IPS DF 4.7 (cell line): ENCODE measurements around the gene KCTD13.
A peak's percentile ranks its signal among the peaks of the same experiment; 100 is the strongest.
"Not testable (repeated sequence)": the region's sequence is repeated elsewhere in the genome, so short reads cannot be mapped to it uniquely, and the experiment has no call there.

Experiments
- DNase-seq: peaks from one replicate; pipeline ENCODE4 v3.0.0-alpha.2; 2013; ENCODE audit warnings: low spot score; ENCODE audit errors: extremely low read depth

The KCTD13 gene

DNA sequence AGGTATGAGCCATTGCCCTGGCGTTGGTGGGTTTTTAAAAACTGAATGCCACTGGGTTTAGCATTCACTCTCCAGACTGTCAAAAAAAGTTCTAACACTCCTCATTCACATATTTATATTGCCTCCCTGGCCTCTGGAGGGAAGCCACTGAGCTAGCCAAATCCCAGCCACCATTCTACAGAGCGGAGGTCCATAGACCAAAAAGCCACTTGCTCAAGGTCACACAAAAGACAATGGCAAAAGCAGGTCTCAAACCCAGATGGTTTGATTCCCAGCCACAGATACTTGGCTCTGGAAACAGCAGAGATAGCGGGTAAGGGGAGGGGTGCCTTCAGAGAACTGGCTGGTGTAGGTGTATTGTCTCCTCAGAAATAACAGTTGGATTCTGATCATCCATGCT lies 45.0 kb downstream of the KCTD13 start:
- DNase-seq: no peak

DNA sequence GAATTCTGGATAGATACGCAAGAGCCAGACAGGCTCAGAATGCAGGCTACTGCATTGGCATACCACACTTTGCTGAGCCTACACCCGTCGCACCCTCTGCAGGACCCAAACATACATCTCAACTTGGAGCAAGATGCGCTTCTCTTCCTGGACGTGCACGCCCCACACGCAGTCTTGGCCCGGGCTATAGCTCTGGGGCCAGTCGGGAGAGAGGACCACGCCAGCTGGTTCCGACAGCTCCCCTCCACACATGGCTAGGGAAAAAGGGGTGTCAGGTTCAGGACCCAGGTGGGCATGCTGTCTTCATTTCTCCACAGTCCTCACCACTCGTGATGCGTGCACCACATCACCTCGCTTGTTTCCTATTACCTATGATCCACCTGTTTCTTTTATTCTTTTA lies 47.9 kb downstream of the KCTD13 start:
- DNase-seq: no peak

DNA sequence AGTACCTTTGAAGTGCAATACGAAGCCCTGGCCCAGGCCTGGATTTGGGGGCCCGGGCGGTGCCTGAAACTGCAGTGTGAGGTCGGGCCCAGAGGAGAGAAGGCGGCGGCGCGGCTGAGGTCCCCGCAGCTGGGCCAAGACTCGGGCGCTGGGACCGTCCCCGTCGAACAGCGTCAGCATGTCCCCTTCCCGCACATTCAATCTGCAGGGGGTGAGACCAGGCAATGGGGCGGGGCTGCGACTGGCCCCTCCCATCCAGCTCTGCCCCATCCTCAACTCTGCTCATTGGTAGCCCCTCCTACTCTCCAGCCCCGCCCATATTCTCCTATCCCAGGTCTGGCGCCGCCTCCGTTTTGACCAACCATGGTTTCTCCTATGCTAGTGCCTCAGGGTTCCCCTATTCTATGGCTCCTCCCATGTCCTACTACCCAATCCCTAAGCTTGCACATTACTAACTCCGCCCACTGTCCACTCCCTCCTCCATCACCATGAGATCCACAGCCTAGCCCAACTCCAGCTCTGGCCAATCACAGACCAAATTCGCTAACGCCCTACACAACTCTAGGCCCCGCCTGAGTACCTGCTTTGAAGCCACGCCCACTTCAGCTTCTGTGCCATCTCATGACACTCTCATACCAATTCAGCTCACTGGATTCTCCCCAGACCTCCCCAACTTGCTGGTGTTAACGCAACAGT lies 48.6 kb downstream of the KCTD13 start:
- DNase-seq: peak; percentile 100

DNA sequence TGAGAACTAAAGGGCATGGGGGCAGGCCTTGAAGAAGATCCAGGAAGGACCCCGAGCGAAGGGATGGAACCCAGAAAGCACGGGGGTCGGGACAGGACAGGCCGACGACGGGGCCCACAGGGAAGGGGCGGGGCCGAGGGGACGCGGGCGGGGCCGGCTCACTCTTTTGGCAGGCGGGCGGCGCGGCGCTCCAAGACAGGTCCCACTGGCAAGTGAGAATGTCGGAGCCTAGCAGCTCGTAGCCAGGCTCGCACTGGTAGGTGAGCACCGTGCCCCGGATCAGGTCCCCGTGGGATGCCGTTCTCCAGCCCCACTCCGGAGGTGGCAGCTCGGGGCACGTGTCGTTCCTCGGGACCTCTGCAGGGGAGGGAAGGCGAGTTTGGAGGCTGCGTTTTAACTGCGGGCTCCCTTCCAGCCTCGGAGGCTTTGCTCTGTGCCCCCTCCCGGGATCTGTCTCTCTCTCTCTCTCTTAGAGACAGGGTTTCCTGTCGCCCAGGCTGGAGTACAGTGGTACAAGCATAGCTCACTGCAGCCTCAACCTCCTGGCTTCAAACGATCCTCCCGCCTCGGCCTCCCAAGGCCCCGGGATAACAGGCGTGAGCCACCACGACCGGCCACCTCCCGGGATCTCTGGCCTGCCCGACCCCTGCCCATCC lies 49.3 kb downstream of the KCTD13 start:
- DNase-seq: no peak

DNA sequence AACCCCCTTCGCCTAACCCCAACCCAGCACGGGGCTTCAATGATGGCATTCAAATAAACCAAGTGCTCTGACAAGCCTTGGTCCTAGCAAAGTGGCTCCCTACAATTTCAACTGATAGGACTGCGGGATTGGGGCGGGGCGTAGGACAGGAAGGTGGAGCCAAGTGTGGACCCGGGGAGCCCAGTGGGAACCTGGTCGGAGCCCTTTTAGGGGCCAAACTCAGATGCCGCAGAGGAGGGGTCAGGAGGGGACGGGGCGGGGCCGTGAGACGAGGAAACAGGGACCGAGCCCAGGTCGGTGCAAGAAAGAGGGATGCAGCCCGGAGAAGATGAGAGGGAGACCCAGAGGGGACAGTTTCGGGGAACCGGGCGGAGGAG lies 49.8 kb downstream of the KCTD13 start:
- no peak for DNase-seq

- no peak for DNase-seq
Measured at GRCh38 chr16:29875206-29875605, 50.8 kb downstream of the KCTD13 start.

- DNase-seq: no peak
Measured at GRCh38 chr16:29873319-29873718, 52.7 kb downstream of the KCTD13 start.

- DNase-seq: no peak
Measured at GRCh38 chr16:29871822-29872546, 54.0 kb downstream of the KCTD13 start.

GRCh38 chr16:29869067-29869466 lies 57.0 kb downstream of the KCTD13 start:
- not testable (repeated sequence) for DNase-seq

DNA sequence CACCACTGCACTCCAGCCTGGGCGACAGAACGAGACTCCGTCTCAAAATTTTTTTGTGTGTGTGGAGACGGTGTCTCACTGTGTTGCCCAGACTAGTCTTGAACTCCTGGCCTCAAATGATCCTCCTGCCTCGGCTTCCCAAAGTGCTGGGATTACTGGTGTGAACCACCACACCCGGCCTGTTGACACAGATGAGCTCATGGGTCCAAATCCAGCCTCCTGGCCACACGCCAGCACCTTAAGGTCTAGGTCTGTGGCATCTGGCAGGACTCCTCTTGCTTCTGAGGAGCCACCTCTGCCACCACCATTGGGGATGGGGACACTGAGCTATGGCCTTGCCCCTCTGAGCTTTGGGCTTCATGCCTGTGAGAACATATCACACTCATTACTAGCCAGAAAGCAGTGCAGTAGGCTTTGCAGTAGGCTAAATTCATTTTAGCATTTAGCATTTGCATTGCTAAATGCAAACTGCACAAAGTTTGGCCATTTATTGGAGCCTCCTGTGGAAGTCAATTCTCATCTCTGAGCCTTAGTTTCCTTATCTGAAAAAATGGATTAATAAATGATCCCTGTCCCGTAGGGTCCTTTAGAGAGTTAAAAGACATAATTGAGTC lies 57.5 kb downstream of the KCTD13 start:
- no peak for DNase-seq

DNA sequence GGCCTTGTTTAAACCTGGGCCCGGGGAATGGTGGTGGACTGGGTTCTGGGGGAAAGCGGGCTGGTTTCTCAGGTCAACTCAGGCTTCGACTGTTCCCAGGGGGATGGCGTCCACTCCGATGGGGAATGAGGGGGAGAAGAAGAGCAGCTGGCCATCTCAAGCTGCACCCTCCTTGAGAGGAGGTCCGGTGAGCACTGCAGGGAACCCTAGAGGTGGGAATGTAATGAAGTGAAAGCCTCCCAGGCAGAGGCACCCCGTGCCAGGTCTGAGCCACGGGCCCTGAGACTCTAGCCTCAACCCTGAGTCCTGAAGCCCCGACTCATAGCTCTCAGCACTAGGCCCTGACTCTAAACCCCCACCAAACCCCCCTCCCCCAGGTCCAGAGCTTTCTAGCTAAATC lies 61.8 kb downstream of the KCTD13 start:
- no peak for DNase-seq

DNA sequence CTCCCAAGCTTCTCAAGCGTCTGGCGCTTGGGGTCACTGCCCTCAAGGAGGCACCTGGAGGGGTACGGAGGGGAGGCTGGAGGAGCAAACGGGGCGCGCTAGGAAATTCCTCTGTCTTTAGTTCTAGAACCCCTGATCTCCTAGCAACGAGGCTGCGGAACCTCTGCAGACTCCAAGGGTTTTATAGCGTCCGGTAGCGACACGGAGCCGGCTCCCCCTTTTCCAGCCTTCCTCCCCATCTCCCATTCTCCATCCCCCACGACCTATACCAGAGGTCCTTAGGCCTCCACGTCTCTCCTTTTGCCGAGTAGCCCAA lies 62.4 kb downstream of the KCTD13 start:
- DNase-seq: no peak

DNA sequence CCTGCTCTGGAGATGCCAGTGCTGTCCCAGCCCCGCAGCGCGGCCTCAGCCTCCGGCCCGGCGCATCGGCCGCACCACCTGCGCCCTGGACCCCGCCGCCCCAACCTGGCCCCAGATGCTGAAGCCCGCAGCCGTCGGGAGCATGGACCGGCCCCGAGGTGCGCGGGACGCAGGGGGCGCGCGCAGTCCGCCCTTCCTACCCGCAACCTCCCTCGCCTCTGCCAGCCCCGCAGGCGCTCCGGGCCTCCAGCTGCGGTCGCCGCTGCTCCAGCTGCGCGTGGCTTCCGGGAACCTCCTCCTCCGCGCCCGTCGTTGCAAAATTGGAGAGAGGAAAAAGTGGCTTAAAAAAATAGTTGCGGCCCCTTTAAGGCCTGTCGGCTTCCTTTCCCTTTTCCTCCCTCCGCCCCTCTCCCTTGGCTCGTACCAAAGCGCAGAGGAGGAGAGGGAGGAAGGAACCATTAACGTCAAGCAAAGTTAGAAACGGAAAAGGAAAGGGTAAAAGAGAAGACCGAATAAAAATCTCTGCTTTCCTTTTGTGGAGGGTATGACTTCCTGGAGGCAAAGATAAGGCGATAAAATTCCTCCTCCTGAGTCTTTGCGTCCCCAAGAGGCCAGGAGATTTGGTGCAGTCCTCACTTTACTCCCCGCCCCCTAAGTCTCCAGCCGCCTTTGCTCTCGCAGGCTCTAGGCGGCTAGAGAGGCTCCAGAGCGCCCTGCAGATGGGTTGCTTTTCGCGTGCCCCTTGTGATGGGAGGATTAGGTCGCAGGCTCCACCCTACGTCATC lies 63.0 kb downstream of the KCTD13 start, which contains the start of gene CDIPT:
CDIPT (minus strand) TSS at position 343 of the 785 bp plus-strand sequence. CDS start 369 bp downstream, outside the sequence.
- DNase-seq: peak; percentile 91

DNA sequence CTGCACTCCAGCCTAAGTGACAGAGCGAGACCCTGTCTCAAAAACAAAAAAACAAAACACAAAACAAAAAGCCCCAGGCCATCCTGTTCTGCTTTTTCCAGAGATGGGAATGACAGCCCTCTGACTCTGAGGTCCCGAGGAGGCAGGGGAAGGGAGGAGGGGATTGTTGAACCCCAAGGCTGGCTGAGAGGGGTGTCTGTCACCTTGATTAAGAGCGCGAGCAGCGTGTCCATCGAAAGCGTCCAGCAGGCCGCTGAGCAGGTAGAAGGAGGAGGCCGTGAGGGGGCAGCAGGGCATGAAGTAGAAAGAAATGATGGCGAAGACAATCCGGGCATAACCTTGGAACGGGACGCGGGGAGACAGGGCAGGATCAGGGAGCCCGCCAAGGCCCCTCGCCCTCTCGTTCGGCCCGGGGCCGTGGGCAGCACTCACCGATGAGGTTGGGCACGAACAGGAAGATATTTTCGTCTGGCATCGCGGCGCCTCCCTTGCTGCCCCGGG lies 63.6 kb downstream of the KCTD13 start:
- DNase-seq: no peak

- DNase-seq: no peak
Measured at GRCh38 chr16:29860218-29860617, 65.8 kb downstream of the KCTD13 start.

DNA sequence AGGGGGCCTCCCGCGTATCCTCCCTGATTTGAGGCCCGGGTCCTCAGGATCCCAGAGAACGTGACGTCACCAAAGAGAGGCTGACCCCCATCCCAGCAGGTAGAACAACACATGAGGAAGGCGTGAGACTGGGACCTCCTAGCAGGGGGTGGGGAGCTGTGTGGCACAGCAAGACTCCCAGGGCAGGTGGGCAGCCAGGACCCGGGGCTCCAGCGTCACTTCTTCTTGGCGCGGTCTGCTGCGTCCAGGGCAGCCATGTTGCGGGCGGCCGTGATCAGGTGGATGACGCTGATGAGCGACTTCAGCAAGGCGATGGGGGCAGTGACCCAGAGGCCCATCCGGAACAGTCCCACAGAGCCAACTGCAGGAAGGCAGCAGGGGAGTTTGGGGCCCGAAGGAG lies 67.1 kb downstream of the KCTD13 start:
- no peak for DNase-seq

DNA sequence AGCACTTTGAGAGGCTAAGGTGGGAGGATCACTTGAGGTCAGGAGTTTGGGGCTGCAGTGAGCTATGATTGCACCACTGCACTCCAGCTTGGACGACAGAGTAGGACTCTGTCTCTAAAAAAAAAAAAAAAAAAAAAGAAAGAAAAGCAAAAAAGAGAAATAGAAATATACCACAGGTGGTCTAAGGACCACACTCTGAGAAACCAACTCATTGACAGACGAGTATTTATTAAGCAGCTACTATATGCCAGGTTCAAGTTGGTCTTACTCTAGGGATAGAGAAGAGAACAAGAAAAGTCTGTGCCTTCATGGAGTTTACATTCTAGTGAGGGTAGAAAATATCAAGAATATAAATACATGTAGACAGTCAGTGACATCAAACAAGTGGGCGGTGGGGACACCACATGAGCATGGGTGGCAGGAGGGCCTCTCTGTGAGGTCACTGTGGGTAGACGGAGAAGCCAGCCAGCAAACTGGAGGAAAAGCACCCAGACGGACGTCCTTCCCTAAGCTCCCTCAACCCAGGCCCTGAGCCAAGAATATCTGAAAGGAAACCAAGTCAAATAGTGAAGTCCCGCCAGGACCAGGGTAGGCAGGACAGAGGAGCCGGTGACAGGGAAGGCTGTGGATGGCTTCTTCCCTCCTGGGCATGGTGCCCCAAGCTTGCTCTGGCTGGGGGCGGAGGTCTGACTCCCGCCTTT lies 67.7 kb downstream of the KCTD13 start:
- DNase-seq: no peak

DNA sequence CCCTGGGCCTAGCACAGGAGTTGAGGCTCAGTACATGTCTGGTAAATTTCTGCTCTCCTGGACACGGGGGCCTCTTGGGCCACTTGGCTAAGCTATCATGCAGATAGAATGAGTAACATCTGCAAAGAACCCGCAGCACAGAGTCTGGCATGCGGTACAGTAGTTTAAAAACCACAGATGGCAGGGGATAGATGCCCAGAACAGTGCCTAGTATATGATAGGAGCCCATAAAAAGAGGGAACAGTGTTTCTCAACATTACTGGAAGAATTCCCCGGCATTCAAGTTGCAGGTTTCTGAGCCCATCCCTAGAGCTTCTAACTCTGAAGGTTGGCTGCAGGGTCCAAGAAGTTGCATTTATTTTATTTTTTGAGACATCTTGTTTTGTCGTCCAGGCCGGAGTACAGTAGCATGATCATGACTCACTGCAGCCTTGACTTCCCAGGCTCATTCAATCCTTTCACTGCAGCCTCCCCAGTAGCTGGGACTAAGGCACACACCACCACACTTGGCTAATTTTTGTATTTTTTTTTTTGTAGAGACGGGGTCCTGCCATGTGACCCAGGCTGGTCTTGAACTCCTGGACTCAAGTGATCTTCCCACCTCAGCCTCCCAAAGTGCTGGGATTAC lies 68.8 kb downstream of the KCTD13 start:
- no peak for DNase-seq
